Measurements from ENCODE around the gene PTPRZ1. TPM values are rescaled to one million over a fixed set of nuclear protein-coding genes. Genes with fewer than 3 reads are reported as not detected.

The PTPRZ1 gene
- total RNA-seq, result 10 to 100 TPM in 1 of 9 donors, 1 to 10 TPM in 4, under 1 TPM in 4; 0.17 to 19.1 (median 1.3) TPM
- 1 to 10 TPM in 1 of 3 donors, under 1 TPM in 2; 0.97 to 2.3 (median 0.98) TPM for polyA plus RNA-seq
- long read RNA-seq, donor 1, result 0 reads
- long read RNA-seq, donor 2, result 0 reads
- long read RNA-seq, donor 3, result 0 reads
- long read RNA-seq, donor 4, result 0 reads
- long read RNA-seq, donor 5, result 0 reads
- long read RNA-seq, donor 6, partial matches to known transcripts, result 1 of 1 reads
- long read RNA-seq, donor 6, other reads (novel, unspliced or antisense), result 0 of 1 reads
- long read RNA-seq, donor 7, result 0 reads
- long read RNA-seq, donor 8, partial matches to known transcripts, result 0 of 1 reads
- long read RNA-seq, donor 8, other reads (novel, unspliced or antisense), result 0 of 1 reads
- long read RNA-seq, donor 9, result 0 reads
- long read RNA-seq, donor 10, result 0 reads

- Histone ChIP-seq H3K4me1 (replicated peaks in 1 of 2) (peaks cover 0 to 4% of the 10 kb centered on the region in 2 donors), H3K36me3 (replicated peaks in 1 of 2) (no peaks in the 10 kb centered on the region), H3K9me3 (replicated peaks in 1 of 3) (no peaks in the 10 kb centered on the region), H3K4me3 (peak within 1 kb of the TSS in 3 of 4 donors; percentile 9 to 60 (median 43)), H3K27ac (no peak within 1 kb of the TSS), H3K27me3 (no peaks in the 10 kb centered on the region)
- intact Hi-C loops (cut with DNase I), result no loop called here
- TF ChIP-seq, protein P1, sequence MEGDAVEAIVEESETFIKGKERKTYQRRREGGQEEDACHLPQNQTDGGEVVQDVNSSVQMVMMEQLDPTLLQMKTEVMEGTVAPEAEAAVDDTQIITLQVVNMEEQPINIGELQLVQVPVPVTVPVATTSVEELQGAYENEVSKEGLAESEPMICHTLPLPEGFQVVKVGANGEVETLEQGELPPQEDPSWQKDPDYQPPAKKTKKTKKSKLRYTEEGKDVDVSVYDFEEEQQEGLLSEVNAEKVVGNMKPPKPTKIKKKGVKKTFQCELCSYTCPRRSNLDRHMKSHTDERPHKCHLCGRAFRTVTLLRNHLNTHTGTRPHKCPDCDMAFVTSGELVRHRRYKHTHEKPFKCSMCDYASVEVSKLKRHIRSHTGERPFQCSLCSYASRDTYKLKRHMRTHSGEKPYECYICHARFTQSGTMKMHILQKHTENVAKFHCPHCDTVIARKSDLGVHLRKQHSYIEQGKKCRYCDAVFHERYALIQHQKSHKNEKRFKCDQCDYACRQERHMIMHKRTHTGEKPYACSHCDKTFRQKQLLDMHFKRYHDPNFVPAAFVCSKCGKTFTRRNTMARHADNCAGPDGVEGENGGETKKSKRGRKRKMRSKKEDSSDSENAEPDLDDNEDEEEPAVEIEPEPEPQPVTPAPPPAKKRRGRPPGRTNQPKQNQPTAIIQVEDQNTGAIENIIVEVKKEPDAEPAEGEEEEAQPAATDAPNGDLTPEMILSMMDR (IDR thresholded peaks at IDR 0.05), result no peak
- TF ChIP-seq POLR2A (IDR thresholded peaks at IDR 0.05), result no peak
- 0 to 2% (median 2%) methylated on average over 17 to 49 of the region's 49 CpGs for WGBS, 4 donors
- DNase-seq, result peak in 5 of 7 donors; percentile 9 to 25 (median 21)
Observed at GRCh38 chr7:121872831-121873288, at the start of gene PTPRZ1. PTPRZ1 (plus strand) TSS chr7:121873161; CDS start chr7:121873500, 339 bp downstream.

- no peak for DNase-seq
- H3K4me1 ChIP-seq (replicated peaks in 1 of 2), result no peaks in the 10 kb centered on the region
- no peak overlapping the region for H3K4me3 ChIP-seq
- H3K27me3 ChIP-seq, result no peaks in the 10 kb centered on the region
- H3K36me3 ChIP-seq (replicated peaks in 1 of 2), result no peaks in the 10 kb centered on the region
- no peaks in the 10 kb centered on the region for H3K9me3 ChIP-seq (replicated peaks in 1 of 3)
- intact Hi-C loops (cut with DNase I), result no loop called here
- no peak overlapping the region for H3K27ac ChIP-seq
- TF ChIP-seq, protein P1 (IDR thresholded peaks at IDR 0.05), result no peak
- TF ChIP-seq POLR2A (IDR thresholded peaks at IDR 0.05), result no peak
- WGBS, 4 donors, result 44 to 93% (median 77%) methylated on average over 1 of the region's 1 CpG
Observed at GRCh38 chr7:121824276-121824675, 48.7 kb upstream of the PTPRZ1 start.

DNA sequence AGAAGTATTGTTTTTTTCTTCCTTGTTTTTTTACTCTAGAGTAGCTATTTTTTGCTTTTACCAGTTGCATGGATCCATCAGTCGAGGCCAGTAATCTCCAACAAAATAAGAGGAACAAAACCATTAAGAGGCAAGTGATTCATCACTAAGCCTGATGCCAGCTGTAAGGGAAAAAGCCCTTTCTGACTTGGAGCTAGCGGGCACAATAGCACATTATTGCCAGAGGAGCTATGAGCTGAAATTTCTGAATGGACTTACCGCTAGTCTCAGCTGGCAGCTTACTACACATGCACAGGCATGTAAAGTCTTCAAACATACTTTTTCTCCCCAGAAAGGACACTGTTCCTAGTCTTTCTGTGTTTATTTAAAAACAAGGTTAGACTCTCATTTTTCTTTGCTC lies 41.6 kb upstream of the PTPRZ1 start:
- WGBS, 4 donors, result 52 to 68% (median 63%) methylated on average over 3 of the region's 3 CpGs
- intact Hi-C loops (cut with DNase I), result no loop called here
- no peak overlapping the region for H3K4me3 ChIP-seq
- no peak for DNase-seq
- H3K27me3 ChIP-seq, result no peaks in the 10 kb centered on the region
- no peaks in the 10 kb centered on the region for H3K4me1 ChIP-seq (replicated peaks in 1 of 2)
- TF ChIP-seq POLR2A (IDR thresholded peaks at IDR 0.05), result no peak
- TF ChIP-seq, protein P1 (IDR thresholded peaks at IDR 0.05), result no peak
- H3K36me3 ChIP-seq (replicated peaks in 1 of 2), result no peaks in the 10 kb centered on the region
- no peak overlapping the region for H3K27ac ChIP-seq
- H3K9me3 ChIP-seq (replicated peaks in 1 of 3), result no peaks in the 10 kb centered on the region

- no peaks in the 10 kb centered on the region for H3K9me3 ChIP-seq (replicated peaks in 1 of 3)
- TF ChIP-seq POLR2A (IDR thresholded peaks at IDR 0.05), result no peak
- TF ChIP-seq, protein P1 (IDR thresholded peaks at IDR 0.05), result no peak
- 47 to 54% (median 48%) methylated on average over 5 of the region's 5 CpGs for WGBS, 4 donors
- H3K27me3 ChIP-seq, result no peaks in the 10 kb centered on the region
- no peaks in the 10 kb centered on the region for H3K36me3 ChIP-seq (replicated peaks in 1 of 2)
- H3K4me3 ChIP-seq, result no peak overlapping the region
- no peak overlapping the region for H3K27ac ChIP-seq
- no peaks in the 10 kb centered on the region for H3K4me1 ChIP-seq (replicated peaks in 1 of 2)
- DNase-seq, result no peak
- intact Hi-C loops (cut with DNase I), result no loop called here
Observed at GRCh38 chr7:121831801-121832200, 41.2 kb upstream of the PTPRZ1 start.

Measured in adrenal gland (tissue), 19 donors.